ENCODE results near the gene XPOT.

XPOT gene

DNA sequence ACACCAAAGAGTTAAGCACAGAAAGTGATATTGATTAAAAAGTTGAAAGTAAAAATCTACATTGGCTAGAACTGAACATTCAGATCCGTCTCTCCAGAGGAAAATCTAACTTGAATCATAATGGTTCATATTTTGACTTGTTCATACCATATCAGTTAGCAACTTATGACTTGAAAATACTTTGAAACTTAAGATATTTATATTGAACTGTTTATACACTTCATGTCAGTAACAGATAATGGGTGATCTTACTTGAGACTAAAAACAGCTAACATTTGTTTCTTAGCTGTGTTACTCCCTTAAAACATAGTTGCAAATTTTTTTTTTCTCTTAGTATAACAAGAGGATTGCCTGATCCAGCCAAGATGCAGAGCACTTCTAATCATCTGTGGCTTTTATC, 51.3 kb downstream of the XPOT start:
- TF ChIP-seq, protein P1, sequence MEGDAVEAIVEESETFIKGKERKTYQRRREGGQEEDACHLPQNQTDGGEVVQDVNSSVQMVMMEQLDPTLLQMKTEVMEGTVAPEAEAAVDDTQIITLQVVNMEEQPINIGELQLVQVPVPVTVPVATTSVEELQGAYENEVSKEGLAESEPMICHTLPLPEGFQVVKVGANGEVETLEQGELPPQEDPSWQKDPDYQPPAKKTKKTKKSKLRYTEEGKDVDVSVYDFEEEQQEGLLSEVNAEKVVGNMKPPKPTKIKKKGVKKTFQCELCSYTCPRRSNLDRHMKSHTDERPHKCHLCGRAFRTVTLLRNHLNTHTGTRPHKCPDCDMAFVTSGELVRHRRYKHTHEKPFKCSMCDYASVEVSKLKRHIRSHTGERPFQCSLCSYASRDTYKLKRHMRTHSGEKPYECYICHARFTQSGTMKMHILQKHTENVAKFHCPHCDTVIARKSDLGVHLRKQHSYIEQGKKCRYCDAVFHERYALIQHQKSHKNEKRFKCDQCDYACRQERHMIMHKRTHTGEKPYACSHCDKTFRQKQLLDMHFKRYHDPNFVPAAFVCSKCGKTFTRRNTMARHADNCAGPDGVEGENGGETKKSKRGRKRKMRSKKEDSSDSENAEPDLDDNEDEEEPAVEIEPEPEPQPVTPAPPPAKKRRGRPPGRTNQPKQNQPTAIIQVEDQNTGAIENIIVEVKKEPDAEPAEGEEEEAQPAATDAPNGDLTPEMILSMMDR (IDR thresholded peaks at IDR 0.05; ENCODE audit: low read length, missing control alignments) = no peak
- H3K4me3 ChIP-seq (replicated peaks; ENCODE audit: low read depth, low read length) = no peak overlapping the region

DNA sequence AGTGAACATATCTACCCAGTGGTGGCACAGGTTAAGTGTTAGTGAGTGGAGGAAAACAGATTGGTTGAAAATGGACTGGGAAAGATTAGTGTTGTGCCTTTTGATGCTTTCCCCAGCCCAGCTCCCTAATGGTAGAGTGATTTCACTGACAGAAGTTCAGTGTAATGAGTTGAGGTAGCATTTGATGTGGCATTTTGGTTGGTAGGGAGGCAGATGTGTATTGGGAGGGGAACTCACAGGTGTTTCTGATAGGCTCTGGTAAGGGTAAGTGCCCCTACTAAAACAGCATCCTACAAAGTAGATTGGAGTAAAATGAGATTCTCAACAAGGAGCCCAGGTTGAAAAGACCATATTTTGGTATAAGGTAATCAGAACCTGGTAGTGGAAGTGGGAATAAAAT, 51.9 kb downstream of the XPOT start:
- DNase-seq (ENCODE audit: low read depth) = no peak
- no peak overlapping the region for H3K4me3 ChIP-seq (replicated peaks; ENCODE audit: low read depth, low read length)
- TF ChIP-seq, protein P1 (IDR thresholded peaks at IDR 0.05; ENCODE audit: low read length, missing control alignments) = no peak

More for the DNA sequence above, 51.3 kb downstream of the XPOT start:
- no peak for DNase-seq (ENCODE audit: low read depth)

DNA sequence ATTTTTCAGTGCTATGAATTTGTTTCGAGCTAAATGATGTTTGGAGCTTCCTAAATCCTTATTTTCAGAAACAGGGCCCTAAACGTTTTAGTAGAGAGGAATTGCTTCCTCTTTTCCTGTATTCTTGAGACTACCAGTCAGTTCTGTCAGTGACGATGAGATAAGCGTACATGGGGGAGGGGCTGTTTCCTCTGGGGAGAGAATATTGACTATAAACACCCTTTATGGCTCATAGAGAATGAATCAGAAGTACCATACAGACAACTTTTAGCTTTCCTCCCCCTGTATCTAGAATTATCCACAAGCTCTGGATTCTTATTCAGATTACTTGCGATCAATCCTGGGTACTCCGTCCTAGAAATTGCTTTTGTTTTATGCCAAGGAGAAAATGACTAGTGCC, 52.8 kb downstream of the XPOT start:
- H3K4me3 ChIP-seq (replicated peaks; ENCODE audit: low read depth, low read length) = no peak overlapping the region
- peak; percentile 39 for DNase-seq (ENCODE audit: low read depth)
- TF ChIP-seq, protein P1 (IDR thresholded peaks at IDR 0.05; ENCODE audit: low read length, missing control alignments) = no peak

DNA sequence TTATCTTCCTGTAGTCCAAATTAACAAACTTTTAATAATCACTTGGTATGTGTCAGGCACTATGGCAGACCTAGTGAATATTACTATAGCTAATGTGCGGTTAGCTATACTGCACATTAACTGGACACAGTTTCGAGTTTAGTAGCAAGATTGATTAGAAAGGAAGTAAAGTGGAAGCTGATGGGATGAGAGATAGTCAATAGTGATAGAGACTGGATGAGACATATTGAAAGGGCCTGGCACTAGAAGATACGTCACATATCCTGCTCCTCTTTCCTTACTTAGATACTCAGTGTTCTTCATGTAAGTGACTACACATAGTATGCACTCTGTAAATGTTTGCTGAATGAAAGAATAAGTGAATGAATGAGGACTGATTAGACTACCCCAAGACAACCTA, 53.3 kb downstream of the XPOT start:
- TF ChIP-seq, protein P1 (IDR thresholded peaks at IDR 0.05; ENCODE audit: low read length, missing control alignments) = no peak
- no peak for DNase-seq (ENCODE audit: low read depth)
- H3K4me3 ChIP-seq (replicated peaks; ENCODE audit: low read depth, low read length) = no peak overlapping the region

DNA sequence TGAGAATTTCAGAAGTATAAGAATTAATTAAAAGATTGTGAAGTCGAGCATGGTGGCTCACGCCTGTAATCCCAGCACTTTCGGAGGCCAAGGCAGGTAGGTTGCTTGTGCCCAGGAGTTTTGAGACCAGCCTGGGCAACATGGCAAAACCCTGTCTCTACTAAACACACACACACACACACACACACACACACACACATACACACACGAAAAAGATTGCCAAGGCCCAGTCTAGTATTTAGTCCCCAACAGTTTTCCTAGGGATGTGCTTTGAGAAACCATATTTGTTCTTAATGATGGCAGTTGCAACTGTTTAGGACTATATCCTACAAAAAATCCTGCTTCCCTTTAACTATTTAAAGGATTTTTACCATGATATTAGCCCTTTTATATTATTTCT, 53.7 kb downstream of the XPOT start:
- H3K4me3 ChIP-seq (replicated peaks; ENCODE audit: low read depth, low read length) = no peak overlapping the region
- no peak for DNase-seq (ENCODE audit: low read depth)
- TF ChIP-seq, protein P1 (IDR thresholded peaks at IDR 0.05; ENCODE audit: low read length, missing control alignments) = no peak

DNA sequence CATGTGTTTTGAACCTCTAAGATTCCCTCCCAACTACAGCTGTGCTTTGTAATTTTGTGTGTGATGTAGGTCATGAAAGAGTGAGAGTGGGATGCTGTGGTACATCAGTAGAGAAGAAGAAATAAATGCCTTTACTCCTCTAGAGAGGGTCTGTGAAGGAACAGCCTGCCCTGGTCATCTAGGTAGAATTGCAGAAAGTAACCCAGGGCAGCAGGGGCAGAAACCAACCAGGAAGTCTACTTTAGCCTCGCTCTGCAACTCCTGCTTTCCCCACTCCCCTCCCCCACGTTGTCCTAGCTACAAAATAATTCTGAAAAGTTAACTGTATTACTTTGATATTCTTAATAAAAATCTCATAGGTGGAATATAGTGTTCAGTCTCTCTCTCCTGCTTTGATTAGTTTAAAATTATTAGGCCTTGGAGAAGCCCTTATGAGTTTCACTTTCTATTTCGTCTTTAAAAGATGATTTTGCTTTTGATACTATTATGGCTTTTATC, 55.3 kb downstream of the XPOT start:
- peak overlapping the region; percentile 2 for H3K4me3 ChIP-seq (replicated peaks; ENCODE audit: low read depth, low read length)
- TF ChIP-seq, protein P1 (IDR thresholded peaks at IDR 0.05; ENCODE audit: low read length, missing control alignments) = no peak
- no peak for DNase-seq (ENCODE audit: low read depth)

DNA sequence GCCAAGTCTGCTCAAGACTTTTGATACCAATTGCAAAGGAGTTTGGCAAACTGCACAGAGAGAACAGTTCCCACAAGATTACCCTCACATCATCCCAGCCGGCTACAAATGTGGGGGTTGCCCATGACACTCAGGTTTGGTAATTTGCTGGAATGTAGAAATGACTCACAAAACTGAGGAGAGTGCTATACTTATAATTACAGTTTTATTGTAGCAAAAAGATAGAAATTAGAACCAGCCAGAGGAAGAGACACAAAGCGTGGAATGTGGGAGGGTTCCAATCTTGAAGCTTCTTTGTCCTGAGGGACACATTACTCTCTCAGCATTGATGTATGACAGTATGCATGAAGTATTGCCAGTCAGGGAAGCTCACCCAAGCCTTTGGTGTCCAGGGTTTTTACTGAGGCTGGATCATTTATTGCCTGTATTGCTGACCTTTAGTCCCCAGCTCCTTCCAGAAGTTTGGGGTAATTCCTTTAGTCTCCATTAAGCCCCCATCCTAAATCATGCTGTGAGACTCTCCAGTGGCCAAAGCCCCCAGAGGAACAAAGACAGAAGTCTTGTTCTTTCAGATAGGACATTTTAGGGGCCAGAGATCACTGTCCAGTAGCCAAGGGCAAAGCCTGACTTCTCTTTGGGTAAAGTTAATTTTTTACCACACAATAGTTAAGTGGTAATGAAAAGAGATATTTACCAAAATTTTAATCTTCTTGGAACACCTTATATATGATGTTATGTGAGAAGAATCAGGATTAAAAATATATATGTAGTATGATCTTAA, 57.6 kb downstream of the XPOT start:
- TF ChIP-seq, protein P1 (IDR thresholded peaks at IDR 0.05; ENCODE audit: low read length, missing control alignments) = no peak
- H3K4me3 ChIP-seq (replicated peaks; ENCODE audit: low read depth, low read length) = no peak overlapping the region
- peak; percentile 82 for DNase-seq (ENCODE audit: low read depth)

All from fibroblast of pulmonary artery (primary cell).